ENCODE measurements around the gene NELL2. TPM values are rescaled to one million over a fixed set of nuclear protein-coding genes. Genes with fewer than 3 reads are reported as not detected.
"Not testable (repeated sequence)": the region's sequence is repeated elsewhere in the genome, so short reads cannot be mapped to it uniquely, and the experiment has no call there.

Gene NELL2
- total RNA-seq: 12.1 and 15.8 TPM in 2 replicates

DNA sequence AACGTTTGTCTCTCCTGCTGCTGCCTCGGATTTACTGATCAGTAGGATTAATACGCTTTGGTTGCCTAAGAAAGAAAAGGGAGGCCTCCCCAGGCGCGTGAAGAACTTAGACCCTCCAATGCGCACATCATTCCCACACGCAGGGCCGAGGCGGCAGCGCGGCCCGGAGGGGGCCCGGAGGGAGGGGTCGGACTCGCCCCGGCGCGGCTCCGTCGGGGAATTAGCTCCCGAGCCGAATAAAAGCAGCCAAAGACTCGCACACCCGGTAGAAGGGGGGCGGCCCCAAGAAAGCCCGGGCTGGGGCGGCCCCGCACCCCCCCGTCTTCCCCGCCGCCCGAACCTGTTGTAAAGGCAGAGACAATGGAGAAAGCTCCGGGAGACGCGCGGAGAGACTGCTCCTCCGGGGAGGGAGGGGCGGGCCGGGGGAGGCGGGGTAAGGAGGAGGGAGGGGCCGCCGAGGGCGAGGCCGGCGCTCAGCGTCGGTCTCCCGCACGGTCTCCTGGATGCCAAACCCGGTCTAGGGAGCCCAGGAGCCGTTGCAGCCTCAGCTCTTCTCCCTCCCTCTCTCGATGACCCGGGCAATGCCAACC lies at the start of gene NELL2:
TSS of gene NELL2 (minus strand) at position 362 of the 590 bp plus-strand sequence. CDS start 446 bp downstream, outside the sequence.
- intact Hi-C loops (cut with micrococcal nuclease): loop anchor here (1.0 to 10.0 kb wide), 5 partner anchors 28 to 1109 kb away; partner anchors contain the start of gene TWF1

- intact Hi-C loops (cut with micrococcal nuclease): no loop called here
Observed at GRCh38 chr12:44921736-44922135, 45.6 kb upstream of the NELL2 start.

GRCh38 chr12:44917141-44917540 lies 41.0 kb upstream of the NELL2 start:
- intact Hi-C loops (cut with micrococcal nuclease): no loop called here

GRCh38 chr12:44915958-44916357 lies 39.8 kb upstream of the NELL2 start:
- intact Hi-C loops (cut with micrococcal nuclease): no loop called here

DNA sequence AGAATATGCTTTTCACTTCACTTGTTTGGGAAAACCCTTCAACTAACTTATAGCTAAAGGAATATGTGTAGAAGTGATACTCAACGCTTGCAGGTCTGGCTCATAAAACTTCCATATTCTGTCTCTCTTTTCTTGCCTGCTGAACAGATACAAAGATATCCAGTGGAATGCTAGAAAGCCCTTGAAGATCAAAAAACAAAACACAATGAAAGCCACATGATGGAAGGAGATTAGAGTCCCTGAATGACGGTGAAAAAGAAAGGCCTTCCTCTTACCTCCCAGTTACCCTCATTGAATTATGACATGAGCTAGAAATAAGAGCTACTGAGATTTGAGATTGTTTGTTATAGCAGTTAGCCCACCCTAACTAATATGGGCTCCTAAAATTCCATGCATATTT lies 28.2 kb upstream of the NELL2 start:
- intact Hi-C loops (cut with micrococcal nuclease): no loop called here

DNA sequence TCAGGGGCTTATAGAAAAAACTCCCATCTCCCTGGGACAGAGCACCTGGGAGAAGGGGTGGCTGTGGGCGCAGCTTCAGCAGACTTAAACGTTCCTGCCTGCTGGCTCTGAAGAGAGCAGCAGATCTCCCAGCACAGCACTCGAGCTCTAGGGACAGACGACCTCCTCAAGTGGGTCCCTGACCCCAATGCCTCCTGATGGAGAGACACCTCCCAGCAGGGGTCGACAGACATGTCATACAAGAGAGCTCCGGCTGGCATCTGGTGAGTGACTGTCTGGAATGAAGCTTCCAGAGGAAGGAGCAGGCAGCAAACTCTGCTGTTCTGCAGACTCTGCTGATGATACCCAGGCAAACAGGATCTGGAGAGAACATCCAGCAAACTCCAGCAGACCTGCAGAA lies 22.0 kb upstream of the NELL2 start:
- intact Hi-C loops (cut with micrococcal nuclease): not testable (repeated sequence)

DNA sequence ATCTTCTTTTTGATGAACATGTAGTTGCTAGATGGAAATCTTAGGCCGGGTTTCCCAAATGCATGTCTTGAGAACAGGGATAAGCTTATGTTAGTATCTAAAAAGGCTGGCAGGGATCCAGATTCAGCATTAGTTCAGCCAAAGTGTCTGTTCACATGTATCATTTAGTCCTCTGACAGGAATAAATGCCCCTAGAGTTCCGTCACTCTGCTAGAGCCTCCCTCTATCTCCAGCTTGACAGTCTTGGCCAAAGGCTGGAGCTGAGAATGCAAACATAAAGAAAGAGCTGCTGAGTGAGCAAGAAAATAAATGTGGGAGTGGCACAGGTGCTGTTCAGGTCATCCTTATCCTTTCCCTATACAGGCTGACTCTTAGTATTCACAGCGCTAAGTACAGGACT lies 13.8 kb upstream of the NELL2 start:
- intact Hi-C loops (cut with micrococcal nuclease): no loop called here

GRCh38 chr12:44889162-44889561 lies 13.0 kb upstream of the NELL2 start:
- intact Hi-C loops (cut with micrococcal nuclease): no loop called here

DNA sequence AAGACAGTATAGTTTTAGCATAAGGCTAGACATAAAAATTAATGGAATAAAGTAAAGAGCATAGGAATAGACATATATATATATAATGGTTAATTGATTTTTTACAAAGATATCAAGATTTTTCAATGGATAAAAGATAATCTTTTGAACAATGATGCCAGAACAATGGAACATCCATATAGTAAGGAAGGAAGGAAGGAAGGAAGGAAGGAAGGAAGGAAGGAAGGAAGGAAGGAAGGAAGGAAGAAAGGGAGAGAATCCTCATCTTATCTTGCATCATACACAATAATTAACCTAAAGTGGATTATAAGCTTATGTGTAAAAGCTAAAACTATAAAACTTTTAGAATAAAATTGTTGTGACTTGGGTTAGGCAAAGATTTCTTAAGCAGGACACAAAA lies 9.8 kb upstream of the NELL2 start:
- intact Hi-C loops (cut with micrococcal nuclease): no loop called here

DNA sequence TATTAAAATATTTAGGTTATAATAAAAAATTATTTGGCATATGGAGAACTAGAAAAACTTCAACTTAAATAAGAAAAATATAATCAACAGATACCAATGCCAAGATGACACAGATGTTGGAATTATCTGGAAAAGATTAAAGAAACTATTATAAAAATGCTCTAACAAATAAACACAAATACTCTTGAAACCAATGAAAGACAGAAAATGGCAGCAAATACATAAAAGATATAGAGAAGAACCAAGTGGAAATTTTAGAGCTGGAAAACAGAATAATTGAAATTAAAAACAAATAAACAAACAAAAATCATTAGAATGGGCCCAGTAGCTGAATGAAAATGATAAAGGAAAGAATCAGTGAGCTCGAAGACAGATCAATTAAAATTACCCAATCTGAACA lies 5.1 kb upstream of the NELL2 start:
- intact Hi-C loops (cut with micrococcal nuclease): no loop called here

GRCh38 chr12:44876544-44877410 lies 662 bp upstream of the NELL2 start:
- intact Hi-C loops (cut with micrococcal nuclease): loop anchor here (1.0 to 10.0 kb wide), 4 partner anchors 58 to 1108 kb away; partner anchors contain the start of gene TWF1

DNA sequence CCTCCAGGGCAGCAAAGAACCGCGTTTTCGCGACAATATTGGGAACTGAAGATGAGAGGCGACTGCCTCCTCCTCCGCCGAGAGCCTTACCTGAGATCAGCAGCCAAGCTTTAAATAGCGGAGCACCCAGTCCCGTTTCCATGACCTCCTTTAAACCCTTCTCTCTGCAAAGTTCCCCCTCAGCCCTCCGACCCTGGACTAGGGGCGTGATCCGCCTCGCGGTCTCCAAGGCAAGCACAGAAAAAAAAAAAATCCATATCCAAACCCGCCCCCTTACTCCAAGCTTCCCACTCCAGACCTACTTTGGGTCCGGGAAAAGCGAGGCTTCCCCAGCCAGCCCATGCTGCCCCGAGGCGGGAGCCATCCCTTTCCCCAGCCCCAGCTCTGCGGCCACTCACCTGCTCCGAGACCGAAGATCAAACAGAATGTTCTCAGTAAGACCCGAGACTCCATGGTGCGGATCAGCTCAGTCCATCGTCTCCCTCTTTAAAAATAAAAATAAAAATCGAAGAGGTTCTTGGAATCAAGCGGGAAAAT lies 630 bp downstream of the NELL2 start:
- intact Hi-C loops (cut with micrococcal nuclease): loop anchor here (1.0 to 10.0 kb wide), 4 partner anchors 27 to 1109 kb away; partner anchors contain the start of gene TWF1

- intact Hi-C loops (cut with micrococcal nuclease): loop anchor here (1.0 to 10.0 kb wide), 6 partner anchors 27 to 1110 kb away; partner anchors contain the start of gene TWF1
Observed at GRCh38 chr12:44874981-44875416, 1.1 kb downstream of the NELL2 start.

- intact Hi-C loops (cut with micrococcal nuclease): loop anchor here (1.0 to 10.0 kb wide), 5 partner anchors 37 to 1111 kb away; partner anchors contain the start of gene TWF1
Observed at GRCh38 chr12:44873898-44874297, 2.2 kb downstream of the NELL2 start.

- intact Hi-C loops (cut with micrococcal nuclease): no loop called here
Observed at GRCh38 chr12:44869503-44869902, 6.6 kb downstream of the NELL2 start.

DNA sequence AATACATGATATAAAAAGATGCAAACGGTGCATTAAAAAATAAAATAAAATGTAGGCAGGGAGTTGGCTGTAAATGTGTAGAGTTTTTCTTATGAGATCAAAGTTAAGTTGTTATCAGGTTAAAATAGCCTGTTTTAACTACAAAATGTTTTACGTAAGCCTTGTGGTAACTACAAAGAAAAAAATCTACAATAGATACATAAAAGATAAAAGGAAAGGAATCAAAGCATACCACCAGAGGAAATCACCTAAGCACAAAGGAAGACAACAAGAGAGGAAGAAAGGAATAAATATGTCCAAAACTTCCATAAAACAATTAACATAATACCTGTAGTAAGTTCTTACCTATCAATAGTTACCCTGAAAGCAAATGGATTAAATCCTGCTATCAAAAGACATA lies 12.2 kb downstream of the NELL2 start:
- intact Hi-C loops (cut with micrococcal nuclease): no loop called here

GRCh38 chr12:44859998-44860689 lies 16.0 kb downstream of the NELL2 start:
- intact Hi-C loops (cut with micrococcal nuclease): no loop called here

- intact Hi-C loops (cut with micrococcal nuclease): no loop called here
Observed at GRCh38 chr12:44858226-44858855, 17.8 kb downstream of the NELL2 start.

DNA sequence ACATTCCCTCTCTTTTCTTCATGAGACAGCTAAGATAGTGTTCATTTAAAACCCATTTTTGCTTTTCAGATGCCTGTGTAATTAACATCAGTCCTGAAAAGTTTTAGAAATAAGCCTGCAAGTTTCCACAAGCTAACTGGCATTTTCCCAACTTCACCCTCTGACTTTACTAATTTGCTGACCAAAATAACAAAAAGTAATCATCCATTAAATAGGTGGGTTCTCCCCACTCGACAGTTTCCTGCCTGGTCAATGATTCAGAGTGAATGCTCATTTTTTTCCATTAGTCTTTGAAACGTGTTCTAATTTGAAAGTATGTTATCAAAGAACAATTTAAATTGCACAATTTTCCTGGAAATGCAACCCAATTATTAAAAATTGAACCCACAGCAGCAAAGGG lies 23.6 kb downstream of the NELL2 start:
- intact Hi-C loops (cut with micrococcal nuclease): no loop called here

DNA sequence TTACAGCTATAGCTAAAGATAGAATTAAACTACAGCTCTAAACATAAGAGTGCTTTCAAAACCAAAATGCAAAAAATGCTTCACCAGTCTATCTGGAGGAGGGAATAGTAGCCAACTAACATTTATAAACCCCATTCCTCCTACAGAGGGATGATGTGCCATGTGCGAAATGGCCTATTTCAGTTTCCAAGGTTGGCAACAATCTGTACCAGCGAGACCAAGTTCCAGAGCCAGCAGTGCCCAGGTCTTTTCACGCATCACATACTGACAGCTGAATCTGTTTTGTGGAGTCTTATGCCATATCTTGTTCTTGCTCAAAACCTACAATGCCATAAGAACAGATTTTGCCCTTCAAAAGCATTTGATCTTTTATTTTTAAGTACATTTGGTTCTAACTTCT lies 24.5 kb downstream of the NELL2 start:
- intact Hi-C loops (cut with micrococcal nuclease): no loop called here

GRCh38 chr12:44848703-44849085 lies 27.4 kb downstream of the NELL2 start:
- intact Hi-C loops (cut with micrococcal nuclease): loop anchor here (1.0 to 10.0 kb wide), 4 partner anchors 27 to 876 kb away; partner anchors contain the start of genes ANO6 and ARID2

Measured in T-helper 2 cell treated with Interferon-gamma antibody and Interleukin-4, amounts not matched to agents 100 ng/mL and 5 ng/mL, for 36 hours (primary cell).